Epithelial cell of proximal tubule (primary cell): ENCODE results near the gene BMPR2. TPM values are rescaled to one million over a fixed set of nuclear protein-coding genes. Genes with fewer than 3 reads are reported as not detected.

ENCODE experiments used
- DNase-seq: peaks from one replicate; pipeline ENCODE4 v3.0.0-alpha.2; 2011; ENCODE audit warnings: low read depth
- H3K4me3 ChIP-seq: 2 replicates; pipeline ENCODE4 v1.5.1; 2011; ENCODE audit warnings: low read depth, mild to moderate bottlenecking, low read length
- CTCF ChIP-seq: conservative IDR thresholded peaks from 2 replicates; pipeline ENCODE4 v1.5.1; 2012; ENCODE audit warnings: low read depth, mild to moderate bottlenecking, low read length
- total RNA-seq: library from RNA; depleted of rRNA; stranded (reverse); fragments of >200 nt; gene quantifications from 2 replicates; pipeline ENCODE4 v1.2.3, GENCODE V29; 2015

BMPR2 gene
- total RNA-seq, 1 donor from 2014 or later, result 23.5 TPM

GRCh38 chr2:202608142-202608852, 232.2 kb downstream of the BMPR2 start:
- no peak for DNase-seq
- no peak overlapping the region for H3K4me3 ChIP-seq

GRCh38 chr2:202609381-202610145, 233.4 kb downstream of the BMPR2 start:
- TF ChIP-seq CTCF, result no peak
- DNase-seq, result no peak
- no peak overlapping the region for H3K4me3 ChIP-seq

More at GRCh38 chr2:202608142-202608852, 232.2 kb downstream of the BMPR2 start:
- no peak for TF ChIP-seq CTCF

- no peak for TF ChIP-seq CTCF
- no peak overlapping the region for H3K4me3 ChIP-seq
- DNase-seq, result no peak
Observed at GRCh38 chr2:202610380-202610779, 234.3 kb downstream of the BMPR2 start.

GRCh38 chr2:202612145-202612544, 236.0 kb downstream of the BMPR2 start:
- no peak for DNase-seq
- TF ChIP-seq CTCF, result no peak
- no peak overlapping the region for H3K4me3 ChIP-seq

GRCh38 chr2:202613479-202613878, 237.4 kb downstream of the BMPR2 start:
- H3K4me3 ChIP-seq, result no peak overlapping the region
- TF ChIP-seq CTCF, result no peak
- no peak for DNase-seq

Other genes starting within 250 kb of the BMPR2 start
- gene SUMO1, start 137.7 kb upstream of the BMPR2 start, total RNA-seq, result 121 and 129 TPM in 2 replicates
- 79.0 and 96.7 TPM in 2 replicates for gene NOP58, start 110.6 kb upstream of the BMPR2 start, total RNA-seq